ENCODE results near the gene DHX29.

Gene DHX29

DNA sequence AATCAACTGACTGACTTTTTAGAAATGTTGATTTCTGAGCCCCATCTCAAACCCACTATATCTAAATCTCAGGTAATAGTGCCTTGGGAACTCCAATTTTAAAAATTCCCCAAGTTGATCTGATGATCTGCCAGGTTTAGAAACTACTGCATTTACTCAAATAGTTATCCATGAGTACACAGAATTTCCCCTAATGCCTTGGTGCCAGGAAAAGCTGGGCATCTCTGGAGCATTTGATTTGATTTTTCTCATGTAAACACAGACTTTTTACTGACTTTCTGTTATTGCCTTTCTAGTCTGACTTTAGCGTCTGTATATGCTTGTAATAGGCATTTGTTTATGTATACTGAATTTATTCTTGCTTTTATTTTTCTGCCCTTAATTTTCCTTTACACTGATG, 36.1 kb upstream of the DHX29 start:
- no peak overlapping the region for H3K4me3 ChIP-seq (ENCODE audit: low read depth, low read length)
- TF ChIP-seq, protein P1, sequence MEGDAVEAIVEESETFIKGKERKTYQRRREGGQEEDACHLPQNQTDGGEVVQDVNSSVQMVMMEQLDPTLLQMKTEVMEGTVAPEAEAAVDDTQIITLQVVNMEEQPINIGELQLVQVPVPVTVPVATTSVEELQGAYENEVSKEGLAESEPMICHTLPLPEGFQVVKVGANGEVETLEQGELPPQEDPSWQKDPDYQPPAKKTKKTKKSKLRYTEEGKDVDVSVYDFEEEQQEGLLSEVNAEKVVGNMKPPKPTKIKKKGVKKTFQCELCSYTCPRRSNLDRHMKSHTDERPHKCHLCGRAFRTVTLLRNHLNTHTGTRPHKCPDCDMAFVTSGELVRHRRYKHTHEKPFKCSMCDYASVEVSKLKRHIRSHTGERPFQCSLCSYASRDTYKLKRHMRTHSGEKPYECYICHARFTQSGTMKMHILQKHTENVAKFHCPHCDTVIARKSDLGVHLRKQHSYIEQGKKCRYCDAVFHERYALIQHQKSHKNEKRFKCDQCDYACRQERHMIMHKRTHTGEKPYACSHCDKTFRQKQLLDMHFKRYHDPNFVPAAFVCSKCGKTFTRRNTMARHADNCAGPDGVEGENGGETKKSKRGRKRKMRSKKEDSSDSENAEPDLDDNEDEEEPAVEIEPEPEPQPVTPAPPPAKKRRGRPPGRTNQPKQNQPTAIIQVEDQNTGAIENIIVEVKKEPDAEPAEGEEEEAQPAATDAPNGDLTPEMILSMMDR (IDR thresholded peaks at IDR 0.05; ENCODE audit: borderline replicate concordance, insufficient read depth, low read depth, low read length): no peak

DNA sequence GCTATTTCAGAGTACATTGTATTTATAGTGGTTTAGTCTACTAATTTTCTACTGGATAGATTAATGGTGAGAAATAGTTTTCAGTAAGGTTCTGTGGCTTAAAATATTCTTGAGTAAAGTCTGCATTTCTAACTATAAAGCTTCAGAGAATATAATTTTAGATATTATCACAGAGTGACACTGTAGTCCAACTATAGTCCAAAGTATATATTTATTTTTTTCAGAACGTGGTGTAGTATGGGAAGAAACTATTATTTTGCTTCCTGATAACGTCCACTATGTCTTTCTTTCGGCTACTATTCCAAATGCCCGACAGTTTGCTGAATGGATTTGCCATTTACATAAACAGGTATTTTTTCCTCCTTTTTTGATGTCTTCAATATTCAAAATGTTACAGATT, 35.6 kb upstream of the DHX29 start:
- TF ChIP-seq, protein P1 (IDR thresholded peaks at IDR 0.05; ENCODE audit: borderline replicate concordance, insufficient read depth, low read depth, low read length): no peak

DNA sequence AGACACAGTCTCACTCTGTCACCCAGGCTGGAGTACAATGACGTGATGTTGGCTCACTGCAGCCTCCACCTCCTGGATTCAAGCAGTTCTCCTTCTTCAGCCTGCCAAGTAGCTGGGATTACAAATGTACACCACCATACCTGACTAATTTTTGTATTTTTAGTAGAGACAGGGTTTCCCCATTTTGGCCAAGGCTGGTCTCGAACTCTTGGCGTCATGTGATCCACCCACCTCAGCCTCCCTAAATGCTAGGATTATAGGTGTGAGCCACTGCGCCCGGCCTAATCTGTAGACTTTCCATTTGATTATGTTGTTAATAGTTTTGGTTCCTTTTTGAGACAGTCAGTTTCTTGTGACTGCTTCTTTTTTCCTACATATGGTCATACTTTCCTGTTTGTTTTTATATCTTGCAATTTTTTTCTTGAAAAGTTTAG, 31.3 kb upstream of the DHX29 start:
- H3K4me3 ChIP-seq (ENCODE audit: low read depth, low read length): no peak overlapping the region
- TF ChIP-seq, protein P1 (IDR thresholded peaks at IDR 0.05; ENCODE audit: borderline replicate concordance, insufficient read depth, low read depth, low read length): no peak

More for the DNA sequence above, 35.6 kb upstream of the DHX29 start:
- H3K4me3 ChIP-seq (ENCODE audit: low read depth, low read length): no peak overlapping the region

DNA sequence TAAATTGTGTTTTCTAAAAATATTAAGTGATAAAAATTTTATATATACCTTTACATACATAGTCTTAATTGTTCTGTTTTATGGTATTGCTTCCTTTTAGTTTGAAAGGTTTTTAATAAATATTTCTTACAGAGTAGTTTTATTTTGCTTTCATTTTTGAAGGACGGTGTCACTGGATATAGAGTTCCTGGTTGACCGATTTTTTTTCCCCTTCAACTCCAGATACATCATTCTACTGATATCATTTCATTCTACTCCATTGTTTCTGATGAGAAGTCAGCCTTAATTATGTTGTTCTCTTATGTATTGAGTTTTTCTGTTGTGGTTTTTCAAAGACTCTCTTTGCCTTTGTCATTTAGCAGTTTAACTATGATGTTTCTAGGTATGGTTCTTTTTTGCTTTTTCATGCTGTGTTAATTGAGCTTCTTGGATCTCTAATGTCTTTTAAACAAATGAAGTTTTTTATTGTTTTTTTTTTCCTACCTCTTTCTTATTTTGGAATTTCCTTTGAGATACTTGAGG, 30.7 kb upstream of the DHX29 start:
- TF ChIP-seq, protein P1 (IDR thresholded peaks at IDR 0.05; ENCODE audit: borderline replicate concordance, insufficient read depth, low read depth, low read length): no peak
- H3K4me3 ChIP-seq (ENCODE audit: low read depth, low read length): no peak overlapping the region

DNA sequence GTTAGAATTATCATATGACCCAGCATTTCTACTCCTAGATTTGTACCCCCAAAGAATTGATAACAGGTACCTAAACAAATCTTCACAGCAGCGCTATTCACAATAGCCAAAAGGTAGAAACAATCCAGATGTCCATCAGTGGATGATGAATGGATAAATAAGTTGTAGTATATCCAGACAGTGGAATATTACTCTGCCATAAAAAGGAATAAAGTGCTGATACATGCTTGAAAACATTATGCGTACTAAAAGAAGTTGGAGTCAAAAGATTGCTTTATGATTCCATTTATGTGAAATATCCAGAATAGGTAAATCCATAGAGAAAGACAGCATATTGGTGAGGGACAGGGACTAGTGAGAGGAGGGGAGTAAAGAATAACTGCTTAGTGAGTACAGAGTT, 26.3 kb upstream of the DHX29 start:
- TF ChIP-seq, protein P1 (IDR thresholded peaks at IDR 0.05; ENCODE audit: borderline replicate concordance, insufficient read depth, low read depth, low read length): no peak
- H3K4me3 ChIP-seq (ENCODE audit: low read depth, low read length): no peak overlapping the region

DNA sequence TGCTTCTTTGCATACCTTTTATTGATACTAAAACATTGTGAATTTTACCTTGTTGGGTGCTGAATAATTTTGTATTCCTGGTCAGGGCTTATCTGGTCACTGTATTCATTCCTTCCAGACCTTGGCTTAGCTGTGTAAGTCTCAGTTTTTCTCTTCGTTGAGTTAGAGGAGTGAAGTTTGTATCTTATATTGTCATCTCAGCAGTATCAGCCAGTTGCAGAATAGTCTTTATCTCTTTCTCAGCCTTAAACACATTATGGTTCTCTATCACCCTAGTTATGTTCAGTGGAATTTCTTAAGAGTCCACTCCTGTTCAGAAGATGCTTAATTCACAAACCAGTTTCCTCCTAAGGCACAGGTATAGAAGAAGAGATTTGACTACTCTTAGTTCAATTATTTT, 25.5 kb upstream of the DHX29 start:
- no peak overlapping the region for H3K4me3 ChIP-seq (ENCODE audit: low read depth, low read length)
- TF ChIP-seq, protein P1 (IDR thresholded peaks at IDR 0.05; ENCODE audit: borderline replicate concordance, insufficient read depth, low read depth, low read length): no peak

DNA sequence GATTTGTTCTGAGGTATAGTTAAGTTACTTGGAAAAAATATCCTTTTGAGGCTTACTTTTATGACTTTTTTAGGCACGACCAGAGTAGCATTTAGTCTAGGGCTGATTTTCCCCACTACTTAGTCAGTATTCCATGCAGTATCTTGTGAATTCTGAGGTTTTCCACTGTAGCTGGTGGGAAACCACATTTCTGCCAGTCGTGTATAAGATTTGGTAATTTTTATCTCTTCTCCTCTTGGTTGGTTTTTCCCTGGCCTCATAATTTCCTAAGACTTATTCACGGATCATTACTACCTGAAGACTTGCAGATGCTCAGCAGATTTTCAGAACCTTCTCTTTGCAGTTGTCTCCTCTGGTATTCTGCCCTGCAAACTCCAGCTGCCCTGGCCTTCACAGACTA, 23.8 kb upstream of the DHX29 start:
- no peak overlapping the region for H3K4me3 ChIP-seq (ENCODE audit: low read depth, low read length)
- TF ChIP-seq, protein P1 (IDR thresholded peaks at IDR 0.05; ENCODE audit: borderline replicate concordance, insufficient read depth, low read depth, low read length): no peak
